CD1c-positive myeloid dendritic cell (primary cell): ENCODE data around the gene CDYL.

ENCODE experiments used
- DNase-seq: peaks from one replicate; pipeline ENCODE4 v3.0.0-alpha.2; 2016; ENCODE audit errors: extremely low spot score

Gene CDYL

DNA sequence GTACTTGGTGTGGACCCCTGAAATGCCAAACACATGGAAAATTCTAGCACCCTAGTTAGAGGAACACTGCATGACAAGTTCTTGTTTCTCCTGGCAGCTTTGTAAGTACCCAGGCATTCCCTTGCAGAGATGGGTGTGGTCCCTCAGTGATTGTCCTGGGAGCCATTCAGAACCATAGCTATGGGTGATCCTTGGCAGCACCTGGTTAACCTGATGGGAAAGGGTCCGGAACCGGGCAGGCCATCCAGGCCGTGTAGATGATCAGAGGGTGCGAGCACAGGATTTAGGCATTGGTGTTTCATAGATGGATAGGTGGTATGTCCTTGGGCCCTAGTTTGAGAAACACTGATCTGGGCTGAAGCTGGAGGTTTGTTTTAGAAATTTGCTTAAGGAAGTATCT, 131.9 kb downstream of the CDYL start:
- DNase-seq: no peak

DNA sequence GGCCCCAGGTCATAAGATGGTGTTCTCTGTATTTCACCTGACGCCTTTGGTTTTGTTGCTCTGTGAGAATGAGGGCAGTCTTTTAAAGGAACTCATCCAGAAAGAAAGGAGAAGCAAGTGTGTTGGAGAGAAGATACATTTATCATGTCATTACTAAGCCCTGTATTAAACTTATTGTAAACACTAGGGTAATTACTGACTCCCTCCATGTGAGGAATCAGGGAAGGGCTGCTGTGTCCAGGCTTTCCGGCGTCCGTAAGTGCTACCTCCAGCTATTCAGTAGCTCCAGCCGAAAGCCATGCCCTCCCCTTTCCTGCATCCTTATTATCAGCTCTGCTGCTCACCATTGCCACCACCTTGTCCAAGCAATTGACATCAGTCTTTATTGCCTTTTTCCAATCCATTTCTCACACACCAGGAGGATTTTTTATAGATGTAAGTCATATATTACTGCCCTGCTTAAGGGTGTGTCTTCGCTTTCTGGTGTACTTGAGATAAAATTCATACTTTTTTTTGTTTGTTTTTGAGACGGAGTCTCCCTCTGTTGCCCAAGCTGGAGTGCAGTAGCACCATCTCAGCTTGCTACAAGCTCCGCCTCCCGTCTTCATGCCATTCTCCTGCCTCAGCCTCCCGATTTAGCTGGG, 133.0 kb downstream of the CDYL start:
- no peak for DNase-seq

DNA sequence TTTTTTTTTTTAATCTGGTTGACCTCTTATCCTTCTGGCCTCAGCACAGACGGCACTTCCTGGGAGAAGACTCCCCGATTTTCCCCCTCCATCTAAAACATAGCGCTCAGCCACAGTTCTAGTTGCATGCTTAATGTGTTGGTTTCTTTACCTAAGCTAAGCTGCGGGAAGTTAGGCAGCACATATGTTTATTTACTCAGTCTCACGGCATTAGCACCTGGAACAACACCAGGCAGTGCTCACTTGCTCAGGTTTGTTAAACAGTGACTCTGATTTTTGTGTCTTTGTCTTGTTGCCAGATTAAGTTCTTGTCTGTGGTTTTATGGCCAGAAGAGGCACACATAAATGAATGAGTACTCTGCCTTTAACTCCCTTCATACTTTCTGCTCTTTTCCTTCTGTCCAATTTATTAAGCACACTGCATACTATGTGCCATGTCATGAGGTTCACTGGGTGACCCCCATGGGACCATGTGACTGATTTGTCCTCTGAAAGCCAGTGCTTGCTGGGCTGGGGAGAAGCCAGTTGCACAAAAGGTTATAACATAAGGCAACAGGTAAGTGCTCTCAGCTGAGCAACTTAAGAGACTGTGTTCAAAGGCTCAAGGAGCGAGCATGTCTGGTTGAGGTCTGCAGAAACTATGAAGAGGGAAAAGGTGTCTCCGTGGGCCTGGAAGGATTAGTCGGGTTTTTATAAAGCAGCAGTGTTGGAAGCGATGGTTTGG, 134.0 kb downstream of the CDYL start:
- DNase-seq: no peak

DNA sequence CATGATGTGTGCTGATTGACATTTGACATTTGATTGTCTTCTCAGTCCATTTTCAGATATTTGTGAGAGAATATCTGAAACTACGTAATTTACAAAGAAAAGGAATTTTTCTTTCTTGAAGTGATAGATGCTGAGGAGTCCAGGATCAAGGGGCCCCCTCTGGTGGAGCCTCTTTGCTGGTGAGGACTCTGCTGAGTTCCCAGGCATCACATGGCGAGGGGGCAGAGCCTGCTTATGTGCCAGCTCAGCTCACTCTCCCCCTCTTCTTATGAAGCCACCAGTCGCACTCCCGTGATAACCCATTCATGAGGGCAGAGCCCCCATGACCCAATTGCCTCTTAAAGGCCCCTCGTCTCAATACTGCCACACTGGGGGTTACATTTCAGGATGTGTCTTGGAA, 136.4 kb downstream of the CDYL start:
- no peak for DNase-seq

DNA sequence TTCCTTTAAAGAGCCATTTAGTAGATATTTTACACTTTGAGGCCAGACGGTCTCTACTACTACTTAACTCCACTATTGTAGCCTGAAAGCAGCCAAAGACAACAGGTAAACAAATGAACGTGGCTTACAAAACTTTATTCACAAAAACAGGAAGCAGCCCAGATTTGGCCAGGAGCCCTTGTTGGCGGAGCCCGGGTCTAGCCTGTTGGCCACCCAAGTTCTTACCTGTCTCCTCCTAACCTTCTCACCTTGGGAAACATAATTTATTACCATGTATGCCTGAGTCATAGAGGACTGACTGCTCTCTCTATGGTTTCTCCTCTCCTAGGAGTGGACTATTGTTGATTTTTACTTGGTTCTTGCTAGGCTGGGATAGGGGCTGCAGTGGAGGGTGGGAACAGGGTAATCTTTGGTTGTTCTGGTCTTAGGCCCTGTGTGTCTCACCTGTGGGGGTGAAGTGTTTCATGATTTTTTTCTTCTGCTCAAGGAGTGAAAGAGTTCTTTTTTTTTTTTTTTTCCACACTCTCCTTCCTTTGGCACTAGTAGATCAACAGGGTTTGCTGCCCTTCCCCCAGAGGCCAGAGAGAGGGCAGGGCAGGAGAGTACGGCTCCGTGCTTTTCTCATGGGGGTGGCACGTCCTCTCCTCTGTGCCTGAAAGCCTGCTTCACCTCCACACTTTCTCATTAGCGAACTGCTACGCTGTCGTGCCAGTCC, 137.7 kb downstream of the CDYL start:
- no peak for DNase-seq

DNA sequence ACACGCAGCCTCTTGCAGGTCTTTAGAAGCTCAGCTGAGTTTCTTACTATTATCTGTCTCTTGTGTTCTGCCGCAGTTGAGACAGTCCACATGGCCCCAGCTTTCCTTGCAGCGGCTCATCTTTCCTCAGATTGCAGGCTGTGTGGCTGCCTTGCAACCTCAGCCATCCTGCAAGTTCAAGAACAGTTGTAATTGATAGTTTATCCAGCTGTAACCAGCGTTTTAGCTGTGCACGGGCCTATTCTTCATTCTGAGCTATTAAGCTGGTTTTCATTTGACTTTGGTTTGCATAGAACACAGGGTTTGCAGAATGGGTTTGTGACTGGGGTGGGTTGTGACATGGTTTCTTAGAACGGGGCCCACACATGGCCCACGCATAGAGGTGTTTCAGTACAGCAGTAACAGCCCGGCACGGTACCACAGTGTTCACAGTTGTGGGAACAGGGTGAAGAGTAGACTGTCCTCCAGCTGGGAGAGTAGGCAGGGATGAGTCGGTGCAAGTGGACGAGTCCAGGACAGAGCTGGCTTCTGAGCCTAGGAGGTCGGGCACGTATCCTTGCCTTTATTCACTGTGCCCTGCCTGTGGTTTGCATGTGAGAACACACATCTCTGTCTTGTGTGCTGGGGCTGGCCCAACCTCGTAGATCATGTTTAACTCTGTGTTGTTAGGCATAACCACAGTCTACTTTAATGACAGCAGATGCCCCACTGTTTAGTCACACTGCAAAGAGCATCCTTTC, 138.4 kb downstream of the CDYL start:
- DNase-seq: no peak

DNA sequence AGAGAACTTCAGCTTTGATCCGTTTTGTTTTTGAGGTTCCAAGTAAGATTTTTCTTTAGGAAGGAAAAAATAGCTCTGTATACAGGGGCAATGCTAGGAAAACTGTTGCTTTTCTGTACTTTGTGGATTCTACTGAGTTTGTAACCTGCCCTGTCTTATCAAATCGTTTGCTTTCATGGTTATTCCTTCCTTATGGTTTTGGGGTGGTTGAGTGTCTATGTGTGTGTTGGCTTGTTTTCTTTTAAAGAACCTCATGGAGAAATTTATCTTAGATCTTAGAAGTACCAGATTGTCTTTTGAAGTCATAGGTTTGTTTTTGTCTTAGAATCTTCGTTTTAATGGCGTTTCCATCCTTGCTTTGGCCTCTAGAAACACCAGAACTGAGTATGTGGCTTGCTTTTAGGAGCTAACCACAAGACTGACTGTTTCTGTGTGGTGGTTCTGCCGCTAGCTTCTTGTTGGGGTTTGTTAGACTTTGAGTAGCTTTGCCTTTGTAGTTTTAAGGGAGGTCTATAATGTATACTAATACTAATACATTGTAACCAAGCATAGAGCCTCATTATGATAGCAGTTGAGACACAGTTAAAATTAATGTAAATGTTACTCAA, 140.9 kb downstream of the CDYL start:
- no peak for DNase-seq

DNA sequence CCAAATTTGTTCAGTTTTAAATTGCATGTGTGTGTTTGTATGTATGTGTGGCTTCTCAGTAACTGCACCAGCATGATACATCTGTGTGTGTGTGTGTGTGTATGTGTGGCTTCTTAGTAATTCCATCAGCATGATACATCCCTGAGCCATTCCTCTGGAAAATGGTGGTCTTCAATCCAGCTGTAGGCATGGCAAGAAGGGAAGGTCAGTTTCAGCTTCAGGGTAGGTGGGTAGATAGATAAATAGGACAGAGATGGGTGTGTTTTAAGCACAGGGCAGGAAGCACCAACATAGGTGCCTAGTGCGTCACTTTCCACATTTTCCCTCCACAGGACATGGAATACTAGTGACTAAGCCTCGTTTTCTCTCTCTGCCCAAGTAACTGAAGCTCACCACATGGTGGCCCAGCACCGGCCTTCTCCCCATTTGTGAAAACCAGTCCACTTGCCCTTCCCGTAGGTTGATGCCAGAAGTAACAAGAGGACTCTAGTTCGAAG, 144.8 kb downstream of the CDYL start:
- no peak for DNase-seq

DNA sequence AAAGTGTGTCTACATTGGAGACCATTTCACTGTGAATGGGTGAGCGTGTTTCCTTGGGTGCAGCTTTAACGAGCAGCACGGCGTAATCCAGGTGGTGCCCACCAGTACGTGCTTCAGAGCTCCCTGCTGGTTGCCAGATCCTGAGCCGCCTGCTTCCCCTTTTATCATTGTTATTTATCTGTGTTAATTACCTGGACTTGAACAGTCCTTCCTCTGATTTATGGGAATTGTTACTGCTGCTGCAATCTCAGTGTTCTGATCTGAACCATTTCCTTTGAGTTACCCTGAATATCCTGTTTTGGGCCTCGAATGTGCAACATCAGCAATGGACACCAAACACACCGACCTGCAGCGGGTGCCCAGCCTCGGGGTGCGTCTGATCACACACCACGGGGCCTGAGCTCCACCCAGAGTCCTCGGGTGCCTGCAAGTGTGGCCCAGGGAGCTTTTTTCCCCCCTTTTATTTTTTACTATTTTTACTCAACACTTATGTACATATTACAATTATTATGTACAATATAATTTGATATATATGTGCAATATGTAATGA, 146.4 kb downstream of the CDYL start:
- no peak for DNase-seq

DNA sequence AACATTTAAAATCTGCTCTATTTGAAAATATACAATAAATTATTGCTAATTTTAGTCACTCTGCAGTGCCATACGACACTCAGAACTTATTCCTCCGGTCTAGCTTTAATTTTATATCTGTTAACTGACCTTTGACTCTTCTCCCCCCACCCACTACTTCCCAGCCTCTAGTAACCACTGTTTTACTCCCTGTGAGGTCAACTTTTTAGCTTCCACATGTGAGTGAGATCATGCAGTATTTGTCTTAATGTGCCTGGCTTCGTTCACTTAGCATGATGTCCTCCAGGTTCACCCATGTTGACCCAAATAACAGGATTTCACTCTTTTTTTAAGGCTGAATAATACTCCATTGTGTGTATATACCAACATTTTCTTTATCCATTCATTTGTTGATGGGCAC, 146.9 kb downstream of the CDYL start:
- DNase-seq: no peak

DNA sequence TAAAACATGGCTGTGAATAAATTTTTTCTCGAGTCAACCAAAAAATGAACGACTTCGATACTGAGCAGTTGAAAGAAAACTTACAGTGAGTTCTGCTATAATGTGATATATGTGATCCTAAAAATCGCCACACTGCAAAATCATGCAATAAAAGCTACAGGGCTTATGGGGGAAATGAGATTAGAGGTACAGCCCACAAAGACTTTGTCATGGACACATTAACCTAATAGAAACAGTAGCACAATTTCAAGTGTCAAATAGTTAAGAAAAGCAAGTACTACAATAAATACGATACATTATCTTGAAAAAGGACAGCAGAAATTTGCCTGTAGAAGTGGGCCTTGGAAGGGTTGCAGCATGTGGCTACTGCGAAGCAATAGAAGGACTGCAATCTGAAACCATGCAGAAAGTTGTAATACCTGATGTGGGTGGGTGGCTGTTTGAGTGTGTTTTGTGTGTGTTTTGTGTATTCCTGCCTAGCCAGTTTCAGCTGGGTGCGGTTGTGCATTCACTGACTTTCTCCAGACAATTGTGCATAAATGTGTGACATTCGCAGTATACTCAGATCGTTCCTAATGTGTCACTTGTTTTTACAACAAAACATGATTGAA, 148.6 kb downstream of the CDYL start:
- no peak for DNase-seq

DNA sequence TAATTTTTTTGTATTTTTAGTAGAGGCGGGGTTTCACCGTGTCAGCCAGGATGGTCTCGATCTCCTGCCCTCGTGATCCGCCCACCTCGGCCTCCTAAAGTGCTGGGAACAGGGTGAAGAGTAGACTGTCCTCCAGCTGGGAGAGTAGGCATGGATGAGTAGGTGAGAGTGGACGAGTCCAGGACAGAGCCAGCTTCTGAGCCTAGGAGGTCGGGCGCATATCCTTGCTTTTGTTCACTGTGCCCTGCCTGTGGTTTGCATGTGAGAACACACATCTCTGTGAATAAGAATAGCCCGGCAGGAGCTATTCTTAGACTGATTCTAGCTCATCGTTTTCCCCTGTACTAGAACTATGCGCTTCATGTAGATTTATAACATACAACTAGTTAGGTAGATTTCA, 149.4 kb downstream of the CDYL start:
- DNase-seq: no peak

DNA sequence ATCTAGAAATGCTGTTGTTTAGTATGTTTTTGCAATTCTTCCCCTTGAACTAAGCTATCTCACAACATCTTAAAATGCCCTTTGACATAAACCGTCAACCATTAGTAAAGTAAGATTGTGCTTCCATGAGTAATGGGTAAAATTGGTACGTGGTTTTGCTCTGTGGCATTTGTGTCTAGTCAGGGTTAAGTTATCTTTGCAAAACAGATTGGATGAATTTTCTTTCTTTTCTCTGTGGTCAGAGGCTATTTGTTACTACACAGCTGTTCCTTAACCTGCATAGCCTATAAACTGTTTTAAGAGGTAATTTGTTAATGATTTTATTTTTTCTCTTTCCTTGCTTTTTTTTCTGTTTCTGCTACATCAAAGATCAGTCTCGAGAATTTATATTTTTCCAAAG, 152.2 kb downstream of the CDYL start:
- no peak for DNase-seq

DNA sequence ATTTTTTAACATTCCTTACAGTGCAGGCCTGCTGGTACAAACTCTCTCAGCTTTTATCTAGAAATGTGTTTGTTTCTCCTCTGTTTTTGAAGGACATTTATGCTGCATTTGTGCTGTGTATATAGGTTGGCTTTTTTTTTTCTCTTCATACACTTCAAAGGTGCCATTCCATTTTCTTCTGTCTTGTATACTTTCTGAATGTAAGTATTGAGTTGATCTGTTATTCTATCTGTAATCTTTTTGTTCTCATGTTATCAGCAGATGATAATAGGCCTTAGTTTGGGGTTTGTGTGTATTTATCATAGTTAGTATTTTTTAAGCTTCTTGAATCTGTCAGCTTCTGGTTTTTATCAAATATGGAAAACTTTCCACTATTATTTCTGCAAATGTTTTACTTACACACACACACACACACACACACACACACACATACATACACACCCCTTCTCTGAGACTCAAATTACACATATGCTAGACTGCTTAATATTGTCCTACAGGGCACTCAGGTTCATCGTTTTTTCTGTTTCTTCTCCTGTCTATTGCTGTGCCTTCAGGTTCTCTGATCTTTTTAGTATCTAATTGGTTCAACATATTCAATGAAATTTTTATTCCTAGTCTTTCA, 153.0 kb downstream of the CDYL start:
- DNase-seq: no peak

DNA sequence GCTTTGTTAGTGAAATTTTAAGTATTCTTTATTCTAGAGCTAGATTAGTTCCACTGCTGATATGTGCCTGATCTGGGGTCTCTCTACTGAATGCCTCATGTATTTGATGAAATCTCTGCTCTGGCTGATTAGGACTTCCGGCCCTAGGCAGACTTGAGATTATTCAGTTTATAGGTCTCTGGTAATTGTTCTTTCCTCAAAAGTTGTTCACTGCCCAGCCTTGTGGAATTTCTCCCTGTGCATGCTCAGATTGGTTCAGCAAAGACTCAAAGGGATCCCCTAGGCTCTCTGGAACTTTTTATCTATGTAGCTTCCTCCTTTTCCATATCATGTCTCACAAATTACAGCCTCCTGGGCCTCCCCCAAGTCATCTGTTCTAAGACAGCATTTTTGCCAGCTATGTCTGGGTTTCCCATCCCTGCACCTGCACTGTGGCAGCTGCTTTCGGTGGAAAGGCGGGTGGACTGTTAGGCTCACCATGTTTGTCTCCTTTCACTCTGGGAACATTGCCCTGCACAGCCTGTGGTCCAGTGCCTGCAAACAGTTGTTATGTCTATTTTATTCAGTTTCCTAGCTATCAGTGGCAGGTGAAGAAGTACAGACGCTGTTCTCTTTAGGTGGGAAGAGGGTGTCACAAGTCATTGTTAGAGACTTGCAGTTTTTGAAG, 154.0 kb downstream of the CDYL start:
- no peak for DNase-seq

DNA sequence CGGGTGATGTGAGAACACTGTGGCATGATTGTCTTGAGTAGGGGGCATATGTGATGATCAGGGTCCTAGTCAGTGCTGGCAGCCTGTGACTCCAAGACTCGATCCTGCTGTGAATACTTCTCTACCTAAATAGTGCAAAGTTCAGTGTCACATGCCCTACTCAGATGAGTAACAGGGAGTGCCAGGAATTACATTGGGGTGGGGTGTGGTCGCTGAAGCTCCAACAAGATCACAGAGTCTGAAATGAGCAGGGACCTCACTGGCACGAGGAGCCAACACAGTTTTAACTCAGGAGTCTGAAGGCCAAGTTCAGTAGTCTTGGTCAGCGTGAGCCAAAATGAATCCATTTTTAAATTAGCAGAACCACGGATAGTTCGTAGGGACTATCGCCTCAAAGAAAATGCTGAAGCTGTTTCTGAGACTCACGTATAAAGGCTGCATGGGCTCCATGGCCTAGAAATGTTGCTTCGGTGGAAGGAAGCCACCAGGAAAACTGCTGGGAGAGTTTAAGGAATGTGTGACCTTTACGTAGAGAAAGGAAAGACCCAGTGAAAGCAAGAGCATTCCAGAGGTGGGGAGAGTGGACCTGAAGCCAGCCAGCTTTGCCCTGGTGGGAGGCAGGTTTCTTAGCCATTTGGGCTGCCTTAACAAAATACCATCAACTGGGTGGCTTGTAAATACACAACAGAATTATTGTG, 155.5 kb downstream of the CDYL start:
- DNase-seq: no peak

DNA sequence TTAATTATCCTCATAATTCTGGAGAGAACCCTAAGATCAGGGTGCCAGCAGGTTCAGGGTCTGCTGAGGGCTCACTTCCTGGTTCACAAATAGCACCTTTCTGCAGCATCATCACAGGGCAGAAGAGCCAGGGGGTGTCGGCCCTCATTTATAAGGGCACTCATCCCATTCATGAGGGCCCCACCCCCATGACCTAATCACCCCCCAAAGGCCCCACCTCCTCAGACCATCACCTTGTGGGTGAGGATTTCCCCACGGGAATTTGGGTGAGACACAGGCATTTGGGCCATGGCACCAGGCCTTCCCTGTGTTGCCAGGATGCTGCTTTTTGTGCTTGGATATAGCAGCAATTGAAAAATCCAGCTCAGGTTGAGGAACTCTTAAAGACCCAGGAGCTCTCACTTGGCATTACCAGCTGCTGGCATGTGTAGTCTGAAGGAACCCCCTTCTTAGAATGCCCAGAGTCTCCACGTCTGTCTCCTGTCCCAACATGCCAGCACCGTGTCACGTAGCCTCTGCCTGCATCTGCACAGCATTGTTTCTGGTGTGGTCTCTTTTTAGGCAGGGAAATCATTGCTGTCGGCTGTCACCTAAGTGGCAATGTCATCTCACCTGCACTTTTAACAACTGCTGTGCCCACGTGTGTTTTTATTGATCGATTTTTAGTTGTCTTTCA, 156.2 kb downstream of the CDYL start:
- DNase-seq: no peak

DNA sequence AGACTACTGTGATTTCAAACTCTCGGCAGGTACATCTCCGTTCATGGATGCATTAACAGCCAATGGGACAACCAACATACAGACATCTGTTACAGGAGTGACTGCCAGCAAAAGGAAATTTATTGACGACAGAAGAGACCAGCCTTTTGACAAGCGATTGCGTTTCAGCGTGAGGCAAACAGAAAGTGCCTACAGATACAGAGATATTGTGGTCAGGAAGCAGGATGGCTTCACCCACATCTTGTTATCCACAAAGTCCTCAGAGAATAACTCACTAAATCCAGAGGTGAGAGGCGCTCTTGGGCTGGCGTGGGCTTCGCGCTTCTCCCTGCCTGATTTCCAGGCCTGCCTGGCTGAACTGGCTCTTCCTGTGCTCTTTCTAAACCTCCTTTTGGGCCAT, 159.3 kb downstream of the CDYL start:
- no peak for DNase-seq
